SK-N-SH (cell line): ENCODE data around the gene SDK1.

ENCODE experiments used
- CHD2 ChIP-seq: fragments of 150-350 bp; IDR thresholded peaks from 2 replicates; pipeline ENCODE4 v1.6.1; 2018; ENCODE audit warnings: low read length; ENCODE audit not compliant: partially characterized antibody
- EP300 ChIP-seq, 2 experiments: IDR thresholded peaks; 2 replicates each; pipeline versions ENCODE4 v1.4.0 to v1.6.1; 2012; ENCODE audit warnings: borderline replicate concordance in 1 of 2, low read depth in 1 of 2, low read length in 1 of 2
- GABPA ChIP-seq: IDR thresholded peaks from 2 replicates; pipeline ENCODE4 v1.4.0; 2012; ENCODE audit warnings: low read depth, mild to moderate bottlenecking
- MAX ChIP-seq: IDR thresholded peaks from 2 replicates; pipeline ENCODE4 v1.4.0; 2012; ENCODE audit warnings: low read depth
- NFIC ChIP-seq: IDR thresholded peaks from 2 replicates; pipeline ENCODE4 v1.4.0; 2012; ENCODE audit warnings: borderline replicate concordance
- POLR2AphosphoS5 ChIP-seq: IDR thresholded peaks from 2 replicates; pipeline ENCODE4 v1.6.1; 2012; ENCODE audit warnings: low read depth, low read length
- RAD21 ChIP-seq: IDR thresholded peaks from 2 replicates; pipeline ENCODE4 v1.6.1; 2012; ENCODE audit warnings: mild to moderate bottlenecking, low read length
- RCOR1 ChIP-seq: fragments of 150-350 bp; IDR thresholded peaks from 2 replicates; pipeline ENCODE4 v1.6.1; 2017; ENCODE audit warnings: antibody characterized with exemption, low read length
- RXRA ChIP-seq: IDR thresholded peaks from 2 replicates; pipeline ENCODE4 v1.4.0; 2012; ENCODE audit warnings: low read depth, mild to moderate bottlenecking, borderline replicate concordance
- TCF12 ChIP-seq: IDR thresholded peaks from 2 replicates; pipeline ENCODE4 v1.4.0; 2012
- TEAD4 ChIP-seq: IDR thresholded peaks from 2 replicates; pipeline ENCODE4 v1.4.0; 2012; ENCODE audit warnings: mild to moderate bottlenecking, borderline replicate concordance; ENCODE audit not compliant: insufficient read depth
- TF ChIP-seq, protein P1 (sequence below): fragments of 200-600 bp; sonication (generic); IDR thresholded peaks from 2 replicates; pipeline ENCODE4 v1.6.1; 2017; ENCODE audit warnings: antibody characterized with exemption, mild to moderate bottlenecking, moderate library complexity

- TF ChIP-seq, protein P1, sequence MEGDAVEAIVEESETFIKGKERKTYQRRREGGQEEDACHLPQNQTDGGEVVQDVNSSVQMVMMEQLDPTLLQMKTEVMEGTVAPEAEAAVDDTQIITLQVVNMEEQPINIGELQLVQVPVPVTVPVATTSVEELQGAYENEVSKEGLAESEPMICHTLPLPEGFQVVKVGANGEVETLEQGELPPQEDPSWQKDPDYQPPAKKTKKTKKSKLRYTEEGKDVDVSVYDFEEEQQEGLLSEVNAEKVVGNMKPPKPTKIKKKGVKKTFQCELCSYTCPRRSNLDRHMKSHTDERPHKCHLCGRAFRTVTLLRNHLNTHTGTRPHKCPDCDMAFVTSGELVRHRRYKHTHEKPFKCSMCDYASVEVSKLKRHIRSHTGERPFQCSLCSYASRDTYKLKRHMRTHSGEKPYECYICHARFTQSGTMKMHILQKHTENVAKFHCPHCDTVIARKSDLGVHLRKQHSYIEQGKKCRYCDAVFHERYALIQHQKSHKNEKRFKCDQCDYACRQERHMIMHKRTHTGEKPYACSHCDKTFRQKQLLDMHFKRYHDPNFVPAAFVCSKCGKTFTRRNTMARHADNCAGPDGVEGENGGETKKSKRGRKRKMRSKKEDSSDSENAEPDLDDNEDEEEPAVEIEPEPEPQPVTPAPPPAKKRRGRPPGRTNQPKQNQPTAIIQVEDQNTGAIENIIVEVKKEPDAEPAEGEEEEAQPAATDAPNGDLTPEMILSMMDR, result no peak
- TF ChIP-seq RCOR1, result no peak
- no peak for TF ChIP-seq POLR2AphosphoS5
- no peak for TF ChIP-seq EP300 (IDR thresholded peaks at IDR 0.05; ENCODE audit: borderline replicate concordance in 1 of 2, low read depth in 1 of 2, low read length in 1 of 2)
- TF ChIP-seq TCF12, result no peak
- TF ChIP-seq RAD21, result peak; percentile 24
- no peak for TF ChIP-seq NFIC
- TF ChIP-seq RXRA, result no peak
- no peak for TF ChIP-seq TEAD4
- no peak for TF ChIP-seq MAX
- no peak for TF ChIP-seq GABPA
- no peak for TF ChIP-seq CHD2
Measured at GRCh38 chr7:4226524-4226882, 925.5 kb downstream of the SDK1 start.
